Heart right ventricle (tissue), 16 donors: ENCODE data around the gene CDHR3. TPM values are rescaled to one million over a fixed set of nuclear protein-coding genes. Genes with fewer than 3 reads are reported as not detected.
A peak's percentile ranks its signal among the peaks of the same experiment; 100 is the strongest.
"Not testable (repeated sequence)": the region's sequence is repeated elsewhere in the genome, so short reads cannot be mapped to it uniquely, and the experiment has no call there.

Experiments used
- ATAC-seq, 8 donors: fragments of 200-7000 bp; cut with Tn5 transposase; one replicate each; pipeline ENCODE4 v1.9.1; 2020; ENCODE audit warnings: mild to moderate bottlenecking in 8 of 8, moderate library complexity in 8 of 8, moderate number of reproducible peaks in 1 of 8
- DNase-seq, 2 donors: peaks; one replicate each; pipeline ENCODE4 v3.0.0-alpha.2; 2020
- H3K27ac ChIP-seq, 10 donors: fragments of 200-600 bp; sonication (generic) in 2 of 10; one replicate each; pipeline versions ENCODE4 v1.5.0 to v1.8.0; 2020 to 2022; ENCODE audit warnings: mild to moderate bottlenecking in 3 of 10
- H3K27me3 ChIP-seq, 7 donors: fragments of 200-600 bp; one replicate each; pipeline ENCODE4 v1.8.0; 2021 to 2022; ENCODE audit warnings: mild to moderate bottlenecking in 2 of 7
- H3K36me3 ChIP-seq, 9 donors: fragments of 200-600 bp; sonication (generic) in 1 of 9; one replicate each; pipeline versions ENCODE4 v1.5.0 to v1.8.0; 2020 to 2022; ENCODE audit warnings: mild to moderate bottlenecking in 2 of 9
- H3K4me1 ChIP-seq, 9 donors: fragments of 200-600 bp; sonication (generic) in 1 of 9; one replicate each; pipeline versions ENCODE4 v1.5.0 to v1.8.0; 2020 to 2022; ENCODE audit warnings: mild to moderate bottlenecking in 4 of 9
- H3K4me3 ChIP-seq, 10 donors: fragments of 200-600 bp; sonication (generic) in 2 of 10; one replicate each; pipeline versions ENCODE4 v1.5.0 to v1.8.0; 2020 to 2022; ENCODE audit warnings: mild to moderate bottlenecking in 7 of 10, moderate library complexity in 2 of 10
- H3K9me3 ChIP-seq, 11 donors: fragments of 200-600 bp in 10 of 11; sonication (generic) in 2 of 11; one replicate each; pipeline versions ENCODE4 v1.5.0 to v1.8.0; 2013 to 2022; ENCODE audit warnings: mild to moderate bottlenecking in 2 of 11, control low read depth in 1 of 11, moderate library complexity in 1 of 11
- WGBS, 2 donors: extraction: QIAGEN DNeasy Blood & Tissue Kit; methylation state at CpG; one replicate each; pipeline ENCODE4 v1.1.7; 2013; ENCODE audit warnings: inconsistent platforms in 1 of 2; 5-methylcytosine and 5-hydroxymethylcytosine counted together
- intact Hi-C, 10 donors: fragments of 100-400 bp; cut with DNase I; formaldehyde crosslinking; loops; one replicate each; pipeline versions ENCODE4 v1.11.1 to v1.14.2; 2022
- polyA plus RNA-seq, 2 donors: library from polyadenylated mRNA; stranded (reverse); fragments of 200-250 nt; gene quantifications; one replicate each; pipeline ENCODE4 v1.2.3, GENCODE V29; 2013
- total RNA-seq, 10 donors: library from RNA; stranded (reverse); fragmentation: NEBNext Ultra II Directional in 3 of 10; extraction: Animal tissue kit (Norgen Biotek cat#: 25700) in 3 of 10; gene quantifications; one replicate each; pipeline versions ENCODE4 v1.2.1 to v1.2.4, GENCODE V29; 2021 to 2023
- TF ChIP-seq, protein P1 (sequence below), 9 donors: fragments of 200-600 bp; sonication (generic) in 2 of 9; IDR thresholded peaks; one replicate each; pipeline versions ENCODE4 v1.5.0 to v1.8.0; 2021 to 2022; ENCODE audit warnings: antibody characterized with exemption in 9 of 9, mild to moderate bottlenecking in 5 of 9, moderate library complexity in 1 of 9
- donor health status: Arrhythmogenic right ventricular cardiomyopathy.
- donor health status: ischemic (EF 13 %, LVEDD 7.1; RV severe dilation, severe dysfunction).
- donor health status: healthy with polysubstance abuse.
- donor health status: DM: no; HTN: yes; CAD: no.
- donor health status: DM: no; HTN: no; CAD: no.
- donor health status: ischemic (EF 25% LVEDD 6.9; RV normal size, moderate dysfunction).
- donor health status: ischemic (EF 25% LVEDD 5.7; RV mildly dilated, moderate dysfunction).
- donor health status: healthy.
- donor health status: DM: yes; HTN: yes; CAD: no.
- donor health status: Ischemic cardiomyopathy.
- donor health status: ischemic (EF 35%, LVEDD 5.7; RV mildly dilated, moderate dysfunction).
- donor health status: nonischemic (EF 11% LVEDD 7.7; RV severe dilation, severe dysfunction).
- donor health status: DM: yes; HTN: yes; CAD: no.
- donor health status: PGD.
- donor health status: ischemic (EF 29% LVEDD 5.4; RV normal size, mild dysfunction).
- donor health status: nonischemic (EF 23%, LVEDD 6.1; RV moderate dilation, normal function).

The CDHR3 gene
- total and polyA plus RNA-seq, 12 donors: 0.59 to 14.2 (median 1.9) TPM

DNA sequence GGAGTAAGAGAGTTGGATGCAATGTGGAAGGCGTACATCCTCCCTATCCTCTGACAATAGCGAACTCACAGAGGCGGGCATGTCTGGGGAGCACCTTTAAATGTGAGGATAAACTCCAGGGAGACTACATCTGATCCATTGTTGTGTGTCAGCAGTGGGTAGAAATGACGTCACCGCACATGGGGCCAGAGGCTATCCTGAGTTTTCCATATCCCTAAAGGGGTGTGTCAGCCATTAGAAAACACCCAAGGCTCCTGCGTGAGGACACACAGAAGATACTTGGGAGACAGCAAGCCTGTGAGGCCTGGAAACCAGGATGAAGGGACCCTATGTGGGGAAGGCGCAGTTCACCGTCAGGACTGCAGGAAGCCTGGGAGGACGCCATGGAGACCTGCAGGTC lies 17.2 kb upstream of the CDHR3 start:
- H3K27me3 ChIP-seq: peaks cover 0 to 6% (median 0%) of the 10 kb centered on the region in 7 donors
- H3K36me3 ChIP-seq: no peaks in the 10 kb centered on the region
- H3K27ac ChIP-seq: no peak overlapping the region
- DNase-seq (no peak), ATAC-seq (no peak)
- peaks cover 0 to 3% (median 0%) of the 10 kb centered on the region in 11 donors for H3K9me3 ChIP-seq
- TF ChIP-seq, protein P1, sequence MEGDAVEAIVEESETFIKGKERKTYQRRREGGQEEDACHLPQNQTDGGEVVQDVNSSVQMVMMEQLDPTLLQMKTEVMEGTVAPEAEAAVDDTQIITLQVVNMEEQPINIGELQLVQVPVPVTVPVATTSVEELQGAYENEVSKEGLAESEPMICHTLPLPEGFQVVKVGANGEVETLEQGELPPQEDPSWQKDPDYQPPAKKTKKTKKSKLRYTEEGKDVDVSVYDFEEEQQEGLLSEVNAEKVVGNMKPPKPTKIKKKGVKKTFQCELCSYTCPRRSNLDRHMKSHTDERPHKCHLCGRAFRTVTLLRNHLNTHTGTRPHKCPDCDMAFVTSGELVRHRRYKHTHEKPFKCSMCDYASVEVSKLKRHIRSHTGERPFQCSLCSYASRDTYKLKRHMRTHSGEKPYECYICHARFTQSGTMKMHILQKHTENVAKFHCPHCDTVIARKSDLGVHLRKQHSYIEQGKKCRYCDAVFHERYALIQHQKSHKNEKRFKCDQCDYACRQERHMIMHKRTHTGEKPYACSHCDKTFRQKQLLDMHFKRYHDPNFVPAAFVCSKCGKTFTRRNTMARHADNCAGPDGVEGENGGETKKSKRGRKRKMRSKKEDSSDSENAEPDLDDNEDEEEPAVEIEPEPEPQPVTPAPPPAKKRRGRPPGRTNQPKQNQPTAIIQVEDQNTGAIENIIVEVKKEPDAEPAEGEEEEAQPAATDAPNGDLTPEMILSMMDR (IDR thresholded peaks at IDR 0.05): no peak
- intact Hi-C loops: no loop called here
- 83 to 91% methylated on average over 9 of the region's 9 CpGs for WGBS, 2 donors
- no peaks in the 10 kb centered on the region for H3K4me1 ChIP-seq
- no peak overlapping the region for H3K4me3 ChIP-seq

DNA sequence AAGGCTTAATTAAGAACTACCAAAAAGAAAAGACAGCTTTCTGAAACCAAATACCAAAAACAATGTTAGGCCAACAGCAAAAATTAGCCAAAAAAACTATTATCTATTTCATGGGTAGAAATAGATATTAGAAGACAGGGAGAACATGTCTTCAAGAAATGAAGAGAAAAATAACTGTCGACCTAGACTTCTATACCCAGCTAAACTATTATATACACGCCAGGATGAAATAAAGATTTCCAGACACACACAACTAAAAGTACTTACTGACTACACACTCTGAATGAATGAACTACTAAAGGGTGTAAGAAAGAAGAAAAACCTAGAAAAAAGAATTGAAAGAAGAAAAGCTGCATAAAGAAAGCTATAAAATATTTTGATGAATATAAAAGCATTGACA lies 11.5 kb upstream of the CDHR3 start:
- no peak for ATAC-seq

DNA sequence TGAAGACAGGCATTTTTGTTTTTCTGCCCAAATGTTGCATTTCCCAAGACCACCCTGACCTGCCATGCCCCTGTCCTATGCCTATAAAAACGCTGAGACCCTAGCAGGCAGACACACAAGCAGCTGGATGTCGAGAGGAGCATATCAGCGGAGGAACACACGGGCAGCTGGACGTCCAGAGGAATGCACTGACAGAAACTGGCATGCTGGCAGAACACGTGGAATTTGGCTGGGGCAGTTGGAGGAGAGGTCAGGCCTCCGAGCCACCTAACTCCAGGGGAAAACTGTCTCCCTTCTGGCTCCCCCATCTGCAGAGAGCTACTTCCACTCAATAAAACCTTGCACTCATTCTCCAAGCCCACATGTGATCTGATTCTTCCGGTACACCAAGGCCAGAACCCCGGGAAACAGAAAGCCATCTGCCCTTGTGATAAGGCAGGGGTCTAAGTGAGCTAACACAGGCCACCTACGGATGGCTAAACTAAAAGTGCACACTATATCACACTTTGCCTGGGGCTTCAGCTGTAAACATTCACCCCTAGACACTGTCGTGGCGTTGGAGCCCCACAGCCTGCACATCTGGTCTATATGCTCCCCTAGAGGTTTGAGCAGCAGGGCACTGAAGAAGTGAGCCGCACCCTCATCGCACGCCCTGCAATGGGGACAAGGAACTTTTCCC lies 10.0 kb upstream of the CDHR3 start:
- H3K36me3 ChIP-seq: no peaks in the 10 kb centered on the region
- intact Hi-C loops: no loop called here
- H3K27ac ChIP-seq: no peak overlapping the region
- no peak for DNase-seq
- H3K4me1 ChIP-seq: no peaks in the 10 kb centered on the region
- TF ChIP-seq, protein P1 (IDR thresholded peaks at IDR 0.05): no peak
- peak in 1 of 8 donors; percentile 74 for ATAC-seq
- no peaks in the 10 kb centered on the region for H3K27me3 ChIP-seq
- H3K9me3 ChIP-seq: peaks cover 0 to 39% (median 16%) of the 10 kb centered on the region in 11 donors
- no peak overlapping the region for H3K4me3 ChIP-seq
- 49 to 60% methylated on average over 15 of the region's 15 CpGs for WGBS, 2 donors

More for the DNA sequence above, 11.5 kb upstream of the CDHR3 start:
- Histone ChIP-seq H3K4me1 (no peaks in the 10 kb centered on the region), H3K27me3 (no peaks in the 10 kb centered on the region), H3K36me3 (no peaks in the 10 kb centered on the region), H3K9me3 (peaks cover 0 to 39% (median 16%) of the 10 kb centered on the region in 11 donors), H3K4me3 (no peak overlapping the region), H3K27ac (no peak overlapping the region)
- DNase-seq: no peak
- intact Hi-C loops: no loop called here
- TF ChIP-seq, protein P1 (IDR thresholded peaks at IDR 0.05): no peak
- 93 to 95% methylated on average over 2 of the region's 2 CpGs for WGBS, 2 donors

DNA sequence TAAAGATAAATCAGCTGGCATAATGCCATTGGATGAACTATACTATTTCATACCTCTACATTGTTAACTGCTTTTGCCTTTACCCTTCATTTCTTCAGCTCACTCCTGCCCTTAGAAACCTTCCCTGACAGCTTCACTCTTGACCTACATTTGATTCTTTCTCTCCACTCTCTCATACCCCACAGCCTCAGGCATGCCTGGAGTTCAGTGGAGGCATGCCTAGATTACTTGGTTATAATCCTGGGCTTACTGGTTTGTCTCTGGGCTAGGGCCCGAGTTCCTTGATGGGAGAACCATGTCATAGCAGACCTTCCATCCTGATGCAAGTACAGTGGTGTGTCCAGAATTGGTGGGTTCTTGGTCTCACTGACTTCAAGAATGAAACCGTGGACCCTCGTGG lies 8.4 kb upstream of the CDHR3 start:
- Histone ChIP-seq H3K27ac (no peak overlapping the region), H3K4me1 (no peaks in the 10 kb centered on the region), H3K36me3 (no peaks in the 10 kb centered on the region), H3K27me3 (no peaks in the 10 kb centered on the region), H3K4me3 (no peak overlapping the region), H3K9me3 (peaks cover 0 to 39% (median 16%) of the 10 kb centered on the region in 11 donors)
- DNase-seq: no peak
- 90 to 92% methylated on average over 3 of the region's 3 CpGs for WGBS, 2 donors
- TF ChIP-seq, protein P1 (IDR thresholded peaks at IDR 0.05): no peak
- ATAC-seq: no peak
- intact Hi-C loops: no loop called here

DNA sequence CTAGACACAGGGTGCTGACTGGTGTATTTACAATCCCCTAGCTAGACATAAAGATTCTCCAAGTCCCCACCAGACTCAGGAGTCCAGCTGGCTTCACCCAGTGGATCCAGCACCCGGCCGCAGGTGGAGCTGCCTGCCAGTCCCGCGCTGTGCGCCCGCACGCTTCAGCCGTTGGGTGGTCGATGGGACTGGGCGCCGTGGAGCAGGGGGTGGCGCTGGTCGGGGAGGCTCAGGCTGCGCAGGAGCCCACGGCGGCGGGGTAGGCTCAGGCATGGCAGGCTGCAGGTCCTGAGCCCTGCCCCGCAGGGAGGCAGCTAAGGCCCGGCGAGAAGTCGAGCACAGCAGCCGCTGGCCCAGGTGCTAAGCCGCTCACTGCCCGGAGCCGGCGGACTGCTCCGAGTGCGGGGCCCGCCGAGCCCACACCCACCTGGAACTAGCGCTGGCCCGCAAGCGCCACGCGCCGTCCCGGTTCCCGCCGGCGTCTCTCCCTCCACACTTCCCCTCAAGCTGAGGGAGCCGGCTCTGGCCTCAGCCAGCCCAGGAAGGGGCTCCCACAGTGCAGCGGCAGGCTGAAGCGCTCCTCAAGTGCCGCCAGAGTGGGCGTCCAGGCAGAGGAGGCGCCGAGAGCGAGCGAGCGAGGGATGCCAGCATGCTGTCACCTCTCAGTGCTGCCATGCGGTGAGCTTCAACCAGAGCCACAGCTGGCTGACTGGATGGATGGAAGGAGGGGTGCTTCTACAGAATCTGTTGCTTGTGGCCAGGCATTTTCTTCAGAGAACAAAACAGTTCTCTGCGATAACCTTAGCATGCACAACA lies 7.2 kb upstream of the CDHR3 start:
- DNase-seq, ATAC-seq, H3K4me1 ChIP-seq, H3K4me3 ChIP-seq, H3K36me3 ChIP-seq, H3K27ac ChIP-seq, H3K27me3 ChIP-seq, intact Hi-C loops: not testable (repeated sequence)
- WGBS, 2 donors: 85 to 86% methylated on average over 50 to 52 of the region's 52 CpGs
- H3K9me3 ChIP-seq: peaks cover 0 to 35% (median 16%) of the 10 kb centered on the region in 11 donors
